ENCODE results near the gene PSTPIP1. TPM values are rescaled to one million over a fixed set of nuclear protein-coding genes. Genes with fewer than 3 reads are reported as not detected.

PSTPIP1 gene
- total and polyA plus RNA-seq, 4 donors = 12.4 to 39.6 (median 20.6) TPM

DNA sequence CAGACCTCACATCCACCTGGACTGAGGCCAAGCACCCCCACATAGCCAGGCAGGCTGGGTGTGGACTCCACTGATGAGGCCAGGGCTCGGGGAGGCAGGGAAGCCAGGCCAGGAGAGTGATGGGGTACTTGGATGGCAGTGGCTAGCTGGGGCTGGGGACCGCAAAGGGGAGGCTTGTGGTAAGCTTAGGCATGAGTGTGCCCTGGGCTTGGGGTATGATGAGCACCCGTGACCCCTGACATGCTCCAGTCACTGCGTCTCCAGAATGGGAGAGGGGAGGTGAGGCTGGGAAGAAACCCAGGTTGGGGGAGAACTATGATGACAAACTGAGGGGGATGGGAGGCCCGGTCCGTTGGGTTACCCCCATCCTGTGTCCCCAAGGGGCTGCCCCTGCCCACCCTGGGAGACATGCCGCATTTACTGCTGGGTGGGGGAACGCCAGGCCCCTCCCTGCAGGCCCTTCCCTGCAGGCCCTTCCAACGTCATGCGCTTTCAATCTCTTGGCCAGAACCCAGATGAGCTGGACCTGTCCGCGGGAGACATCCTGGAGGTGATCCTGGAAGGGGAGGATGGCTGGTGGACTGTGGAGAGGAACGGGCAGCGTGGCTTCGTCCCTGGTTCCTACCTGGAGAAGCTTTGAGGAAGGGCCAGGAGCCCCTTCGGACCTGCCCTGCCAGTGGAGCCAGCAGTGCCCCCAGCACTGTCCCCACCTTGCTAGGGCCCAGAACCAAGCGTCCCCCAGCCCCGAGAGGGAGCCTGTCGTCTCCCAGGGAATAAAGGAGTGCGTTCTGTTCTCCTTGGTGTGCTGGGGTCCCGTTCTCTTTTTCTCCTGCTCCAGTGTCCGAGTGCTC lies 41.8 kb downstream of the PSTPIP1 start:
- DNase-seq (peak in 1 of 3 donors; percentile 13), ATAC-seq (ENCODE audit: insufficient read depth, low FRiP score) (no peak)
- TF ChIP-seq, protein P1, sequence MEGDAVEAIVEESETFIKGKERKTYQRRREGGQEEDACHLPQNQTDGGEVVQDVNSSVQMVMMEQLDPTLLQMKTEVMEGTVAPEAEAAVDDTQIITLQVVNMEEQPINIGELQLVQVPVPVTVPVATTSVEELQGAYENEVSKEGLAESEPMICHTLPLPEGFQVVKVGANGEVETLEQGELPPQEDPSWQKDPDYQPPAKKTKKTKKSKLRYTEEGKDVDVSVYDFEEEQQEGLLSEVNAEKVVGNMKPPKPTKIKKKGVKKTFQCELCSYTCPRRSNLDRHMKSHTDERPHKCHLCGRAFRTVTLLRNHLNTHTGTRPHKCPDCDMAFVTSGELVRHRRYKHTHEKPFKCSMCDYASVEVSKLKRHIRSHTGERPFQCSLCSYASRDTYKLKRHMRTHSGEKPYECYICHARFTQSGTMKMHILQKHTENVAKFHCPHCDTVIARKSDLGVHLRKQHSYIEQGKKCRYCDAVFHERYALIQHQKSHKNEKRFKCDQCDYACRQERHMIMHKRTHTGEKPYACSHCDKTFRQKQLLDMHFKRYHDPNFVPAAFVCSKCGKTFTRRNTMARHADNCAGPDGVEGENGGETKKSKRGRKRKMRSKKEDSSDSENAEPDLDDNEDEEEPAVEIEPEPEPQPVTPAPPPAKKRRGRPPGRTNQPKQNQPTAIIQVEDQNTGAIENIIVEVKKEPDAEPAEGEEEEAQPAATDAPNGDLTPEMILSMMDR (IDR thresholded peaks at IDR 0.05; ENCODE audit: control extremely low read depth, extremely low read depth) = no peak
- 94% methylated on average over 22 of the region's 22 CpGs for WGBS, 2 donors
- no peak overlapping the region for H3K4me3 ChIP-seq
- H3K27ac ChIP-seq (ENCODE audit: low read depth in 1 of 2, low read length in 1 of 2) = peak overlapping the region in 1 of 2 donors; percentile 38
- H3K36me3 ChIP-seq (ENCODE audit: control insufficient read depth in 4 of 4, insufficient read depth in 4 of 4, low read length in 4 of 4) = peaks cover 0 to 27% (median 5%) of the 10 kb centered on the region in 4 donors
- no peaks in the 10 kb centered on the region for H3K27me3 ChIP-seq (ENCODE audit: control insufficient read depth in 3 of 3, insufficient read depth in 3 of 3, low read length in 2 of 3)
- peaks cover 0 to 5% (median 0%) of the 10 kb centered on the region in 5 donors for H3K4me1 ChIP-seq (ENCODE audit: control insufficient read depth in 5 of 5, insufficient read depth in 5 of 5, low read length in 5 of 5)
- H3K9me3 ChIP-seq (ENCODE audit: control insufficient read depth in 4 of 4, insufficient read depth in 3 of 4, low read length in 3 of 4) = no peaks in the 10 kb centered on the region
- no peak overlapping the region for H3K9ac ChIP-seq (ENCODE audit: insufficient read depth in 1 of 2, low read length in 2 of 2)

DNA sequence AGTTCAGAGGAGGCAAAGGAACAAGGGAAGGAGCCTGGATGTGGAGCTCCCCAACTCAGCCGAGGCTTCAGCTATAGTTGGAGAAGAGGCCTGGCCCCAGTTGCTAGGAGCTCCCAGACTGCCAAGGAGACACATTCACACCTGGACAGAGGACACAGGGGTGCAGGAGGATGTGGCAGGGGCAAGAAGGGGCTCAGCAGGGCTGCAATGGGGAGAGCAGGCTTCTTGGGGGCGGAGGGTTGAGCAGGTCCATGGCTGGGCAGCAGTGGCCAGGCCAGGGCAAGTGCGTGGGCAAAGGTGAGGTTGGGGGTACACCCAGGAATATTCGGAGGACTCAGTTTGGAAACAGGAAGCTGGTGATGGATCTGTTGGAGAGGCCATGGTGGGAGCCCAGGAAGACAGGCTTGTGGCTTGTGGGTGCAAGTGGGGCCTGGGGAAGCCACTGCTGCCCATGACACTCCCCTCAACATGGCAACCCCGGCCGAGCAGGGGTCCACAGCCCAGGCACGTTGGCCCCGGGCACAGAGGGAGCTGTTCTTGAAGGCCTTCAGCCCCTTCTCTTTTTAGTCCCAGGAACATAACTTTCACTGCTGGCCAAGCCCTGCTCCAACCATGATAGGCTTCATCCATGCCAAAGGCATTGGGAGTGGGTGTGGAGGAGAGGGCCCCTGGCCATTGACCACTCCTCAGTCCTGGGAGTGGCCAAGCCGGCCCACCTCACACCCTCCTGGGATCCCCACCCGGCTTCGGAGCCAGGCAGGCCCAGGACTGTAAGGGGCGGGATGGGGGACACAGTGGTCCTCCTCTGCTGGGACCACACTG lies 42.7 kb downstream of the PSTPIP1 start:
- Histone ChIP-seq H3K4me3 (no peak overlapping the region), H3K4me1 (ENCODE audit: control insufficient read depth in 5 of 5, insufficient read depth in 5 of 5, low read length in 5 of 5) (peaks cover 0 to 3% (median 0%) of the 10 kb centered on the region in 5 donors), H3K27me3 (ENCODE audit: control insufficient read depth in 3 of 3, insufficient read depth in 3 of 3, low read length in 2 of 3) (no peaks in the 10 kb centered on the region), H3K9ac (ENCODE audit: insufficient read depth in 1 of 2, low read length in 2 of 2) (no peak overlapping the region), H3K9me3 (ENCODE audit: control insufficient read depth in 4 of 4, insufficient read depth in 3 of 4, low read length in 3 of 4) (no peaks in the 10 kb centered on the region), H3K36me3 (ENCODE audit: control insufficient read depth in 4 of 4, insufficient read depth in 4 of 4, low read length in 4 of 4) (peaks cover 0 to 29% (median 11%) of the 10 kb centered on the region in 4 donors), H3K27ac (ENCODE audit: low read depth in 1 of 2, low read length in 1 of 2) (peak overlapping the region in 1 of 2 donors; percentile 47)
- 88 to 95% methylated on average over 12 of the region's 12 CpGs for WGBS, 2 donors
- TF ChIP-seq, protein P1 (IDR thresholded peaks at IDR 0.05; ENCODE audit: control extremely low read depth, extremely low read depth) = no peak
- no peak for ATAC-seq (ENCODE audit: insufficient read depth, low FRiP score)
- no peak for DNase-seq

DNA sequence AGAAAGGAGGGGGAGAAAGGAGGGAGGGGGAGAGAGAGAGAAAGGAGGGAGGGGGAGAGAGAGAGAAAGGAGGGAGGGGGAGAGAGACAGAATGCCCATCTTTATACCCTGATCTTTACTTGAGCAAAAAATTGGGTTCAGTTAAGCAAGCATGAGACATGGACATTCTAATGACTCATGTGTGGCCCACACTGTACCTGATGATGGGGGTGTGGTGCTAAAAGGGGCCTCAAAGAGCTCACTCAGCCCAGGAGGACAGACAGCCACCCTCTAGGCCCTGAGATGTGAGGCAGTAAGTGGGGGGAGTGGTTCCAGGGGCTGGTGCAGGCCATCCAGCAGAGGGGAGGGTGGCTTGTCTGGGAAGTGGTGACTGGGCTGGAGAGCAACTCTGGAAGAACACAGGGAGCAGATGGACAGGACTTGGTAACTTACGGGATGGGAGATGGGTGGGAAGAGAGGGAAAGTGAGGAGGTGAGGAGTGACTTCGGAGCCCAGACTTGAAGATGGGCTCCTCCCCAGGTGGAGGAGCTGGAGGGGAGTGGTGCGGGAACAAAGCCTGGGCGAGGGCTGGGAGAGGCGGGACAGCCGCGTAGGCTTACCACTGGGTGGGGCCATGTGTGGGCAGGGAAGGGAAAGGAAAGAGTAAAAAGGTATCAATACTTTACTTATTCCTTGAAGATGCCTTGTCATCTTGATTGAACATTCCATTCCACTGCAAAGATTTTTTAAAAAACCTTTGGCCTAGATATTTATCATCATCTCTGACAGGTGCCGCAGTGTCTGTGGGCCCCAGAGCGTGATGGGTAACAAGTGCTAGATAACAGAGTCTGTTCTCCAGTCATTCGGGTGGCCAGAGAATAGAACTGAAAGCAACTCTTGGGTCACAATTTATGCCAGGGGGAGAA lies 43.6 kb downstream of the PSTPIP1 start:
- Histone ChIP-seq H3K27me3 (ENCODE audit: control insufficient read depth in 3 of 3, insufficient read depth in 3 of 3, low read length in 2 of 3) (no peaks in the 10 kb centered on the region), H3K36me3 (ENCODE audit: control insufficient read depth in 4 of 4, insufficient read depth in 4 of 4, low read length in 4 of 4) (peaks cover 2 to 33% (median 16%) of the 10 kb centered on the region in 4 donors), H3K27ac (ENCODE audit: low read depth in 1 of 2, low read length in 1 of 2) (no peak overlapping the region), H3K4me3 (no peak overlapping the region), H3K9me3 (ENCODE audit: control insufficient read depth in 4 of 4, insufficient read depth in 3 of 4, low read length in 3 of 4) (no peaks in the 10 kb centered on the region), H3K9ac (ENCODE audit: insufficient read depth in 1 of 2, low read length in 2 of 2) (no peak overlapping the region), H3K4me1 (ENCODE audit: control insufficient read depth in 5 of 5, insufficient read depth in 5 of 5, low read length in 5 of 5) (no peaks in the 10 kb centered on the region)
- no peak for DNase-seq
- no peak for ATAC-seq (ENCODE audit: insufficient read depth, low FRiP score)
- TF ChIP-seq, protein P1 (IDR thresholded peaks at IDR 0.05; ENCODE audit: control extremely low read depth, extremely low read depth) = no peak
- 89% methylated on average over 10 of the region's 10 CpGs; no CpG with 5 or more reads in 1 of the 2 donors for WGBS, 2 donors
